A673 (cell line): ENCODE results near the gene MUS81.
A peak's percentile ranks its signal among the peaks of the same experiment; 100 is the strongest.

ENCODE experiments used
- EZH2 ChIP-seq: fragments of 200-600 bp; sonication (generic); IDR thresholded peaks from 2 replicates; pipeline ENCODE4 v1.6.1; 2017; ENCODE audit warnings: borderline replicate concordance, low read depth, mild to moderate bottlenecking, mixed read lengths, antibody characterized with exemption, low read length; ENCODE audit not compliant: poor library complexity, severe bottlenecking
- TF ChIP-seq, protein P1 (sequence below): fragments of 300-800, 200-600 bp; sonication (generic); conservative IDR thresholded peaks from 2 replicates; pipeline ENCODE4 v1.5.1; 2017; ENCODE audit warnings: low read depth, mild to moderate bottlenecking, antibody characterized with exemption, low read length, moderate library complexity, mixed read lengths

DNA sequence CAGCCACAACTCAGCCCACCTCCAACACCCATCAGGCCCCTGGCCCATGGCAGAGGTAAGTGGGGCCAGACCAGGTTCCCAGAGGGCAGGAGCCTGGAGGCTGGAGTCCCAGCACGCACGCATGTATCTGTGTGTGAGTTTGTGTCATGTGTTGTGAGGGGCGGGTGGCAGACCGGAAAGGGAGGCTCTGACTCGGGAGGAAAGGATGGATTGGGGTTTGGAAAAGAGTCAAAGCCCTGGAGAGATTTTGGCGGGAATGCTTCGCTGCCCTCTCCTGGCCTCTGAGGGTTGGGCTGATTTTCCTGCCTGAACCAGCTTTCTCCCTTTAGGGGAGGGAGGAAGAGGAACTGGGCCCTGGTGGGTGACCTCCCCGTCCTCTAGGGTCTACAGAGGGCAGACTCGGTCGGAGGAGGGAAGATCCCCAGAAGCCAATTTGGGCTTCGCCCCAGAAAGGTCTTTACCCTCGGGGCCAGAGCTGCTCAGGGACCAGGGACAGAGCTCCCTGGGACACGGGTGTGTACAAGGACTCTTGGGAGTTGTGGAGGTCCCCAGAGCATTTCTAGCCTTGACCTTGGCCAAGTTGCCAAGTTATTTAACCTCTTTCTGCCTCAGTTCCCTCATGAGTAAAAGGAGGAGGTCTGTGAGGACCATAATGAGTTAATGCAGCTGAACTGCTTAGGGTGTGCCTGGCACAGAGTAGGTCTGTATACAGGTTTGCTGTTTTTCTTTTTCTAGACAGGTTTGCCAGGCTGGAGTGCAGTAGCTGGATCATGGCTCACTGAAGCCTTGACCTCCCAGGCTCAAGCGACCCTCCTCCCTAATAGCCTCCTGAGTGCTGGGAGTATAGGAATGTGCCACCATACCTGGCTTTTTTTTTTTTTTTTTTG is 51.7 kb downstream of the MUS81 start:
- TF ChIP-seq, protein P1, sequence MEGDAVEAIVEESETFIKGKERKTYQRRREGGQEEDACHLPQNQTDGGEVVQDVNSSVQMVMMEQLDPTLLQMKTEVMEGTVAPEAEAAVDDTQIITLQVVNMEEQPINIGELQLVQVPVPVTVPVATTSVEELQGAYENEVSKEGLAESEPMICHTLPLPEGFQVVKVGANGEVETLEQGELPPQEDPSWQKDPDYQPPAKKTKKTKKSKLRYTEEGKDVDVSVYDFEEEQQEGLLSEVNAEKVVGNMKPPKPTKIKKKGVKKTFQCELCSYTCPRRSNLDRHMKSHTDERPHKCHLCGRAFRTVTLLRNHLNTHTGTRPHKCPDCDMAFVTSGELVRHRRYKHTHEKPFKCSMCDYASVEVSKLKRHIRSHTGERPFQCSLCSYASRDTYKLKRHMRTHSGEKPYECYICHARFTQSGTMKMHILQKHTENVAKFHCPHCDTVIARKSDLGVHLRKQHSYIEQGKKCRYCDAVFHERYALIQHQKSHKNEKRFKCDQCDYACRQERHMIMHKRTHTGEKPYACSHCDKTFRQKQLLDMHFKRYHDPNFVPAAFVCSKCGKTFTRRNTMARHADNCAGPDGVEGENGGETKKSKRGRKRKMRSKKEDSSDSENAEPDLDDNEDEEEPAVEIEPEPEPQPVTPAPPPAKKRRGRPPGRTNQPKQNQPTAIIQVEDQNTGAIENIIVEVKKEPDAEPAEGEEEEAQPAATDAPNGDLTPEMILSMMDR, result peak; percentile 63
- no peak for TF ChIP-seq EZH2
